HAP-1 (cell line): ENCODE results near the gene HTD2.

Experiments
- DNase-seq, 2 experiments: peaks; one replicate each; pipeline ENCODE4 v3.0.0-alpha.2; 2016 to 2020; ENCODE audit warnings: low spot score in 2 of 2
- H3K27me3 ChIP-seq: fragments of 250-450 bp; sonication (Bioruptor Pico); 2 replicates; pipeline ENCODE4 v1.5.1; 2020; ENCODE audit warnings: low read depth, mild to moderate bottlenecking, moderate library complexity
- H3K36me3 ChIP-seq: fragments of 250-450 bp; sonication (Bioruptor Pico); replicated peaks from 2 replicates; pipeline ENCODE4 v1.5.1; 2020; ENCODE audit warnings: mild to moderate bottlenecking
- H3K4me1 ChIP-seq: fragments of 250-450 bp; sonication (Bioruptor Pico); 2 replicates; pipeline ENCODE4 v1.5.1; 2020; ENCODE audit warnings: mild to moderate bottlenecking
- H3K4me3 ChIP-seq: fragments of 250-450 bp; sonication (Bioruptor Pico); 2 replicates; pipeline ENCODE4 v1.5.1; 2020; ENCODE audit warnings: mild to moderate bottlenecking, moderate library complexity
- H3K9me3 ChIP-seq: fragments of 250-450 bp; sonication (Bioruptor Pico); 2 replicates; pipeline ENCODE4 v1.5.1; 2020; ENCODE audit warnings: mild to moderate bottlenecking, moderate library complexity
- in situ Hi-C: fragments of 300-500 bp; cut with MboI; formaldehyde crosslinking; loops from 3 replicates; pipeline ENCODE4 v1.14.3; 2020; ENCODE audit warnings: low sequenced_read_pairs, inconsistent platforms, mixed read lengths

HTD2 gene

DNA sequence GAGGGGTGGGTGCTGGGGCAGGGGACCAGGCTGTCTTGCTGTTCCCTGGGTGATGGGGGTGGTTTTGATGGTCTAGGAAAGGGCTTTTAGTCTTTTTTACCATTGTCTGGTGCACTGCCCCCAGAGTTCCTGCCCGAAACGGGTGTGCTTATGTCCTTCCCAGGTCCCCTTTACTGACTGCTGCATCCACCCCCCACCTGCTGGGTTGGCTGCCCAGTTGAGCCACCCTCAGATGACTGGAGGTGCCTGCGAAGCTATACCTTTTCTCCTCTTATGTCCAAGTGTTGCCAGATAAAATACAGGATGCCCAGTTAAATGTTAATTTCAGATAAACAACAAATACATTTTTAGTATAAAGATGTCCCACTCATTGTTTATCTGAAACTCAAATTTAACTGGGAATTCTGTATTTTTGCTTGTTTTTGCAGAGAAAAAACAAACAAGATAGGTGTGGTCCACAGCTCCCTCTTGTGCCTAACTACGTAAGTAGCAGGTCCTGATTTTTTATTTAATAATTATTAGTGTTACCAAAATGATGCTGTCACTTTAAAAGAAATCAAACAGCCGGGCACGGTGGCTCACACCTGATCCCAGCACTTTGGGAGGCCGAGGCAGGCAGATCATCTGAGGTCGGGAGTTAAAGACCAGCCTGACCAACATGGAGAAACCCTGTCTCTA is 6.3 kb upstream of the HTD2 start:
- no peak for DNase-seq
- in situ Hi-C loops = loop anchor here (5.0 kb wide), 1 partner anchor 118 kb away; no protein-coding TSS in a partner anchor
- Histone ChIP-seq H3K4me3 (no peak overlapping the region), H3K36me3 (no peaks in the 10 kb centered on the region), H3K27me3 (peaks cover 10% of the 10 kb centered on the region; the same call in 1 of the 2 replicates), H3K9me3 (0 out of 2 replicates have a peak, but pooled peaks cover 2% of the 10 kb centered on the region), H3K4me1 (no peaks in the 10 kb centered on the region)

DNA sequence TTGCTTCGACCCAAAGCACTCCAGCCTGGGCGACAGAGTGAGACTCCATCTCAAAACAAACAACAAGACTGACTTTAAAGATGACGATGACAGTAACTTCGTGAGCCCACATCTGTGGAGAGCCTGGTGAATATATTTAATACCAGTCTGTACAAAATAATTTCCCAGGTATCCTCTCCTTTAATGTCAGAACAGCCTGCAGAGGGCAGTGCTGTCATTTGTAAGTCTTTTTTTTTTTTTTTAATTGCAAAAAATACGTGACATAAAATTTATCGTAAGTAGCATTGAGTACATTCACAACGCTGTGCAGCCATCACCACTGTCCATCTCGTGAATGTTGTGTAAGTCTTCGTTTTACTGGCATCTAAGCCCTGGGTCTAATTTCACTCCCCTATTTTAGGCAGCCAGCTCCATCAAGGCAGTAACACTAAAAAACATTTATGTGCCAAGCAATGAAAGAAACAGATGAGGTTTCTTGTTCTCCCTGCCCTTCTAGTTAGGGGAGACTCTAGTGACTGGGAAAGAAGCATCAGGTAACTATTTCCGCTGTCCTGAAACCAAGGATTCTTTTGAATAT is 1.4 kb downstream of the HTD2 start:
- peak in 1 of 2 experiments; percentile 44 for DNase-seq
- in situ Hi-C loops = no loop called here
- H3K4me3 ChIP-seq = peak overlapping the region; percentile 79

DNA sequence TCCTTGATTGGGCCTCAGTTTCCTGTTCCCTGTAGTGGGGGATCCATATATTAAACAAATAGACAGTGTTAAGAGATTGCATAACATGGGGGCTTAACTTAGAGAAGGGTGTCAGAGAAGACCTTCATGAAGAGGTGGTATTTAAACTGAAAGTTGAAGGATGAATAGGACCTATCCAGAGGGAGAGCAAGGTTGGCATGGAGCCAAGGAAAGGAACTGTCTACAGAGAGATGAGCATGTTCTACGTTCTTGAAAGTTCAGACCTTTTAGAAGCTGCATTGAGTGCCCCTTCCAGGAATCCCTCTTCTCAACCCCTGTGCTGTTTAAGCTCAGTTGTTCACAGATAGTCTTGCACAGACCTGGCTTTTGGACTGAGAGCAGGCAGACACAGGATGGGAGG is 2.4 kb downstream of the HTD2 start:
- H3K4me1 ChIP-seq = peaks cover 6% of the 10 kb centered on the region; the same call in 1 of the 2 replicates
- H3K9me3 ChIP-seq = no peaks in the 10 kb centered on the region
- in situ Hi-C loops = no loop called here
- peaks cover 48% of the 10 kb centered on the region for H3K36me3 ChIP-seq
- no peak overlapping the region for H3K4me3 ChIP-seq
- no peaks in the 10 kb centered on the region for H3K27me3 ChIP-seq
- DNase-seq = peak in 1 of 2 experiments; percentile 28

More for the DNA sequence above, 1.4 kb downstream of the HTD2 start:
- Histone ChIP-seq H3K9me3 (no peaks in the 10 kb centered on the region), H3K36me3 (peaks cover 38% of the 10 kb centered on the region), H3K4me1 (peaks cover 6% of the 10 kb centered on the region; the same call in 1 of the 2 replicates), H3K27me3 (no peaks in the 10 kb centered on the region)

DNA sequence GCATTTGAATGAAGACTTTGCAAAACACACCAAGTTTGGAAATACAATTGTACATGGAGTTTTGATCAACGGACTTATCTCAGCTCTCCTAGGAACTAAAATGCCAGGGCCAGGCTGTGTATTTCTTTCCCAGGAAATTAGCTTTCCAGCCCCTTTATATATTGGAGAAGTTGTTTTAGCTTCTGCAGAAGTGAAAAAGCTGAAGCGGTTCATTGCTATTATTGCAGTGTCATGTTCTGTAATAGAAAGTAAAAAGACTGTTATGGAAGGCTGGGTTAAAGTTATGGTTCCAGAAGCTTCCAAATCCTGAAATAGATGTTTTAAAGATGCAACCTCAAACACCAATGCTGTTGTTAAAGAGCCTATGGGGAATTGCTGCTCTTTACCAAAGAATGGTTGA is 11.5 kb downstream of the HTD2 start:
- Histone ChIP-seq H3K4me3 (no peak overlapping the region), H3K36me3 (peaks cover 51% of the 10 kb centered on the region), H3K27me3 (no peaks in the 10 kb centered on the region), H3K4me1 (peaks cover 3% of the 10 kb centered on the region), H3K9me3 (no peaks in the 10 kb centered on the region)
- in situ Hi-C loops = no loop called here
- DNase-seq = no peak

DNA sequence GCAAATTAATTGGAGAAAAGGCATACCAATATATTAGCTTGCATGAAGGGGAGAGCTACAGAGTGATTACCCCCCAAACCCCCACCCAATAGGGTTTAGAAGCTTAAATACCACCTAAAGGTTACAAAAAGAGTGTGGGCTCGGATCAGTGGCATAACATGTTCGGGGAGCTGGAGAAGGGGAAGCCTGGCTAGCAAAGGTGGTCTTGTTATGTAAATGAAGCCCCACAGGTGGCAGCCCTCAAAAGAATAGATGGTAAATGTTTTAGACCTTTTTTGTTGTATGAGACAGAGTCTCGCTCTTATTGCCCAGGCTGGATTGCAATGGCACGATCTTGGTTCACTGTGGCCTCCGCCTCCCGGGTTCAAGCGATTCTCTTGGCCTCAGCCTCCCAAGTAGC is 15.5 kb downstream of the HTD2 start:
- Histone ChIP-seq H3K4me3 (no peak overlapping the region), H3K4me1 (no peaks in the 10 kb centered on the region; the same call in 1 of the 2 replicates), H3K27me3 (no peaks in the 10 kb centered on the region), H3K36me3 (peaks cover 16% of the 10 kb centered on the region), H3K9me3 (no peaks in the 10 kb centered on the region)
- DNase-seq = no peak
- in situ Hi-C loops = loop anchor here (10.0 kb wide), 1 partner anchor 173 kb away; the partner anchor contains the start of gene KCTD6

DNA sequence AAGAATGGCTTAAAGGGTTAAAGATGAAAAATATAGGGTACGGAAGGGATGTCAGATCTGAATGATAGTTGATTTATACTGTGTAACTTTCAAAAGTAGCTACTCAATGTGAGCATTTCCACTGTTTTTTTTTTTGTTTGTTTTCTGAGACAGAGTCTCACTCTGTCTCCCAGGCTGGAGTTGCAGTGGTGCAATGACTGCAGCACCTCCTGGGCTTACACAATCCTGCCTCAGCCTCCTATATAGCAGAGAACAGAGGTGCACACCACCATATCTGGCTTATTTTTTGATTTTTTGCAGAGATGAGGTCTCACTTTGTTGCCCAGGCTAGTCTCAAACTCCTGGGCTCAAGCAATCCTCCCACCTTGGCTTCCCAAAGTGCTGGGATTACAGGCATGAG is 16.5 kb downstream of the HTD2 start:
- no peaks in the 10 kb centered on the region for H3K9me3 ChIP-seq
- H3K27me3 ChIP-seq = no peaks in the 10 kb centered on the region
- in situ Hi-C loops = loop anchor here (10.0 kb wide), 1 partner anchor 172 kb away; the partner anchor contains the start of gene KCTD6
- H3K4me3 ChIP-seq = no peak overlapping the region
- H3K36me3 ChIP-seq = peaks cover 6% of the 10 kb centered on the region
- H3K4me1 ChIP-seq = no peaks in the 10 kb centered on the region; the same call in 1 of the 2 replicates
- DNase-seq = no peak

DNA sequence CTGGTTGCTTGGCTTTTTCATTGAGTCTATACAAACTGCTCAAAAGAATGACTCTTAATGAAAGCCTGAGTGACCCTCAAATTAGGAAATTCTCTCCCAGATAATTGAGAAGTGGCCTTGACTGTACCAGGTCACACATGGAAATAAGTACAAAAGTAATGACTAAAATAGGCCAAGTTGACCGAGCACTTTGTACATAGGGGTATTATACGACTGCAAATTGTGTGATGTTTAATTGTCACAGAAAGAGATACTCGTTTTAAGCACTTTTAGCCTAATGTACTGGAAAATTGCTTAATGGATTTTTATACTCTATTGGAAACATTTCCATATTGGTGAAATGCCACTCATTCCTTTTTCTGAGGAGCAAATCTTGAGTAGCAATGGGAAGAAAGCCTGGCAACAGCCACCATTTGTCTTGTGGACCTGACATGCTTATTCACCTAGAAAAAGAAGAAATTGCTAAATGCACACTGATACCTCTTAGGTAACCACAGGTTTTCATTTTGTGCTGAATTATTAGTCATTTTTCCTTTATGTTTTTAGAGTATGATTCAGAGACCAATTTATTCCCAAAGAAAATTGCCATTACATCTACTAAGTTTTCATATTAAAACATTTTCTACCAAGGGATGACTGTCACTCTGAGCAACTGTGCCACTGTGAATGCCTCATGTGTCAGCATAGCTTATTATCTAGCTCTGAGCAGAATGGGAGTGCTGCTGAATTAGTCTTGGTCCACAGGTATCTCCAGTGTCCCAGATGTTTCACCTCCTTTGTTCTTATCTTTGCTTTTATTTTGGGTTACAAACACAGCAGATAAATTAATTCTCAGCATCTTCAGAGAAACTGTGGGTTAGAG is 17.4 kb downstream of the HTD2 start:
- Histone ChIP-seq H3K9me3 (no peaks in the 10 kb centered on the region), H3K4me1 (no peaks in the 10 kb centered on the region; the same call in 1 of the 2 replicates), H3K4me3 (no peak overlapping the region), H3K27me3 (no peaks in the 10 kb centered on the region), H3K36me3 (peaks cover 3% of the 10 kb centered on the region)
- in situ Hi-C loops = loop anchor here (10.0 kb wide), 1 partner anchor 171 kb away; the partner anchor contains the start of gene KCTD6
- no peak for DNase-seq

DNA sequence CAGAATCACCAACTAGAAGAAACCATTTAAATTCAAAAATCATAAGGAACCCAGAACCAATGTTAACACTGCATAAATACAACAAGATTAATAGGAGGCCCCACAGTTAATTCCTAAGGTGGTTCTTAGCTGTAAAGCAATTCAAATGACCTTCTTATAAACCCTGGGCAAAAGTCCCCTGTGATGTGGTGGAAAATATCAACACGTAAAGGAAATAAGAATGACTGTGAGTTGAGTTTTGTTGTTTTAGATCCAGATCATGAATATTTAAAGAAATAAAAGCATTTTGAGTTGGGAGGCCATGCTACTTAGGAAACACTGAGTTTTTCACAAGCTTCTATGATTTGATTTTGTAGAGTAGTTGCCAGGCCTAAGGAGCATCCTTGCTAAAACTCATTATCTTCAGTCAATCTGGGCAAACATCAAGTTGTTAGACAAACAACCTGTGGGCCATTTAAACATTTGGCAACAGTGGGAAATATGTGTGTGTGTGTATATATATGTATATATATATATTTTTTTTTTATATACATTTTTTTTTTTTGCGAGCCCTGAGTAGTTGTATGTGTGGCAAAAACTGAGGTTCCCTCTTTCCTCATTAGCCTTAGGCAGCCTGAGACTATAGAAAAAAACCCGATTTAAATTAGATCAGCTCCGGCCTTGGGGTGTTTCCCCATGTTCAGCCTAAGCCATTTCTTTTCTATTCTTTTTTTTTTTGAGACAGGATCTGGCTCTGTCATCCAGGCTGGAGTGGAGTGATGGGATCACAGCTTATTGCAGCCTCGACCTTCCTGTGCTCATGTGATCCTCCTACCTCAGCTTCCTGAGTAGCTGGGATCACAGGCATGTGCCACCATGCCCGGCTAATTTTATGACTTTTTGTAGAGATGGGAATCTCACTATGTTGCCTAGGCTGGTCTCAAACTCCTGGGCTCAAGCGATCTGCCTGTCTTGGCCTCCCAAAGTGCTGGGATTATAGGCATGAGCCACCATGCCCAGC is 18.4 kb downstream of the HTD2 start:
- Histone ChIP-seq H3K36me3 (peaks cover 3% of the 10 kb centered on the region), H3K9me3 (no peaks in the 10 kb centered on the region), H3K4me1 (no peaks in the 10 kb centered on the region; the same call in 1 of the 2 replicates), H3K27me3 (no peaks in the 10 kb centered on the region), H3K4me3 (no peak overlapping the region)
- in situ Hi-C loops = loop anchor here (5.0 to 10.0 kb wide), 2 partner anchors 93 to 170 kb away; partner anchors contain the start of gene KCTD6
- no peak for DNase-seq

DNA sequence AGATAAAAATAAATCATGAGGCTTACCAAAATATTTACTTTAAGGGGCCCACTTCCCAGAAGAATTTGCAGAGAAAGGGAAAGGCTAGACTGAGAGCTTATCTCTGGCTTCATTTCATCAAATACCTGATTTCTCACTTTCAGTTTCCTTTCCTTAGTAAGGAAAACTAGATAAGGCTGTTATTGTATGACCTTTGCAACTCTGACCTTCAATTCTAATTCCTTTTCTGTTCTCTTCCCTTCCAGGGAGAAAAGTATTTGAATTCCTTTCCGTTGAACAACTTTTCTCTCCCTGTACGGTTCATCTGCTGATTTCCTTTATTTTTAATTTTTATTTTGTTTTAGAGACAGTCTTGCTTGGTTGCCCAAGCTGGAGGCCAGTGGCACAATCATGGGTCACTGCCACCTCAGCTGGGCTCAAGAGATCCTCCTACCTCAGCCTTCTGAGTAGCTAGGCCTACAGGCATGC is 19.2 kb downstream of the HTD2 start:
- Histone ChIP-seq H3K4me3 (no peak overlapping the region), H3K36me3 (no peaks in the 10 kb centered on the region), H3K27me3 (no peaks in the 10 kb centered on the region), H3K9me3 (no peaks in the 10 kb centered on the region), H3K4me1 (peaks cover 1% of the 10 kb centered on the region)
- no peak for DNase-seq
- in situ Hi-C loops = loop anchor here (5.0 to 10.0 kb wide), 2 partner anchors 92 to 169 kb away; partner anchors contain the start of gene KCTD6

DNA sequence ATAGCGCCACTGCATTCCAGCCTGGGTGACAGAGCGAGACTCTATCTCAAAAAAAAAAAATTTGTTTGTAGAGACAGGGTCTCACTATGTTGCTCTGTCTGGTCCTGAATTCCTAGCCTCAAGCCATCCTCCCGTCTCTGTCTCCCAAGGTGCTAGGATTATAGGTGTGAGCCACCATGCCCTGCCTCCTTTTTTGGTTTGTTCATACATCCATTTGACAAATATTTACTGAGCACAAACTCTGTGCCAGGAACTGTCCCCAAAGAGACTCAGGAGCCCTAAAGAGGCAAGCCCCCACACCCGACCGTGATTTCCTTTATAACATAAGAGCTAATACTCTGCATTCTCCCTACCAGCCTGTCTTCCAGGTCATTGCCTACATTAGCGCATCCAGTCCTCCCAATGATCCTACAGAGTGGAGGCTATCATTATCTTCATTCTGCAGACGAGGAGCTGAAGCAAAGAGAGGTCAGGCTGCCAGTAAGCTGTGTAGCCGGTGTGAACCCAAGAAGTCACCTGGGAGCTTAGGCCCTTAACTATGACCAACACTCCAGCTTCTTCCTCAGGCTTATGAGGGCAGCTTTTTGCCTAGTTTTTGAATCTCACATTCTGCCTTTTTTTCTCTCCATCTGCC is 20.1 kb downstream of the HTD2 start:
- H3K27me3 ChIP-seq = no peaks in the 10 kb centered on the region
- H3K4me3 ChIP-seq = no peak overlapping the region
- in situ Hi-C loops = loop anchor here (5.0 to 10.0 kb wide), 2 partner anchors 91 to 168 kb away; partner anchors contain the start of gene KCTD6
- no peaks in the 10 kb centered on the region for H3K9me3 ChIP-seq
- H3K4me1 ChIP-seq = peaks cover 5% of the 10 kb centered on the region
- no peaks in the 10 kb centered on the region for H3K36me3 ChIP-seq
- no peak for DNase-seq

DNA sequence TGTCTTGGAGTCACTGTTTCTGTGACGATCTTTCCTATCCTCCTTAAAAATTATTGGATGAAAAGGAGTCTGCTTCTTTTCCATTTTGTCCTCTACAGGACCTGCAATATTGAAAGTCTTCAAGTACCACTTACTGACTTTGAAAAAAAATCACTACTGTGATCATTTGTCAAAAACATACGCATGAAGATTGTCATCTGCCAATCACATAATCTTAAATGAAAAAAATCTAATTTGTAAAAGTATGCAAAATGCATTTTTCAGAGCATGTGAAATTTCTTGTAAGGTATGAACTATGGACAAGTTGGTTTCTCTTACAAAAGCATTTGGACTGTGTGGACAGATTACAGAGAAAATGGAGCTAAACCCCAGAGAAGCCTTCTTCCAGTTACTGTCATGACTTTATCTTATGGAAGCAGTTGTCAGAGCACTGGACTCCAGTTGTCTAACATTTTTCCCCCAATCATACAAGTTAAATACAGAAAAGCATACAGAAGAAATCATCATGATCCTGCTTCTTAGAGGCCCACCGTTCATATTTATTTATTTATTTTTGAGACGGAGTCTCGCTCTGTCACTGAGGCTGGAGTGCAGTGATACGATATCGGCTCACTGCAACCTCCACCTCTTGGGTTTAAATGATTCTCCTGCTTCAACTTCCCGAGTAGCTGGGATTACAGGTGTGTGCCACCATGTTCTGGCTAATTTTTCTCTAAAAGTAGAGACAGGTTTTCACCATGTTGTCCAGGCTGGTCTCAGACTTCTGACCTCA is 23.0 kb downstream of the HTD2 start:
- in situ Hi-C loops = loop anchor here (5.0 to 10.0 kb wide), 2 partner anchors 88 to 165 kb away; partner anchors contain the start of gene KCTD6
- H3K36me3 ChIP-seq = no peaks in the 10 kb centered on the region

More for the DNA sequence above, 23.0 kb downstream of the HTD2 start:
- peaks cover 22% of the 10 kb centered on the region for H3K4me1 ChIP-seq
- no peaks in the 10 kb centered on the region for H3K9me3 ChIP-seq
- no peaks in the 10 kb centered on the region for H3K27me3 ChIP-seq
- H3K4me3 ChIP-seq = no peak overlapping the region
- no peak for DNase-seq
